Measurements from ENCODE around the gene CCDC90B. TPM values are rescaled to one million over a fixed set of nuclear protein-coding genes. Genes with fewer than 3 reads are reported as not detected.

The CCDC90B gene
- total and polyA plus RNA-seq, 2 donors (not counting 1 experiment from before 2014, with no cell fraction given): 66.2 to 109 TPM

GRCh38 chr11:83292709-83293456 is 6.7 kb upstream of the CCDC90B start:
- H3K79me2 ChIP-seq (ENCODE audit: control insufficient read depth, insufficient read depth, low read length): no peaks in the 10 kb centered on the region
- H4K20me1 ChIP-seq (ENCODE audit: control insufficient read depth, extremely low read depth, insufficient read depth, low read length): no peaks in the 10 kb centered on the region
- peaks cover 3% of the 10 kb centered on the region for H3K27me3 ChIP-seq (ENCODE audit: control insufficient read depth, insufficient read depth, low read length)
- peak overlapping the region; percentile 65 for H3K4me2 ChIP-seq (ENCODE audit: extremely low read depth, insufficient read depth, low read length)
- no peak overlapping the region for H3K9ac ChIP-seq (ENCODE audit: insufficient read depth, low read length)
- peak; percentile 66 to 76 for DNase-seq (ENCODE audit: low read depth in 2 of 2)
- H3K9me3 ChIP-seq (ENCODE audit: control insufficient read depth, insufficient read depth, low read depth, low read length): no peaks in the 10 kb centered on the region
- no peak overlapping the region for H3K27ac ChIP-seq (ENCODE audit: insufficient read depth, low read length)
- H3K4me3 ChIP-seq (replicated peaks in 1 of 4; ENCODE audit: control extremely low read depth in 1 of 4, insufficient read depth in 1 of 4, low read depth in 3 of 4, low read length in 4 of 4): peak overlapping the region in 1 of 4 experiments; percentile 32
- H3K36me3 ChIP-seq (ENCODE audit: control insufficient read depth, insufficient read depth, low read length): no peaks in the 10 kb centered on the region
- no peak for TF ChIP-seq EZH2 (IDR thresholded peaks at IDR 0.05; ENCODE audit: low read length, missing control alignments)
- peak; percentile 85 to 90 for TF ChIP-seq CTCF (conservative IDR thresholded peaks at IDR 0.05 in 1 of 2, IDR thresholded peaks at IDR 0.05 in 1 of 2; ENCODE audit: low read depth in 1 of 2, low read length in 2 of 2)
- H2AFZ ChIP-seq (ENCODE audit: low read length): peak overlapping the region; percentile 71
- H3K4me1 ChIP-seq (ENCODE audit: control insufficient read depth, extremely low read depth, insufficient read depth, low read length): no peaks in the 10 kb centered on the region

DNA sequence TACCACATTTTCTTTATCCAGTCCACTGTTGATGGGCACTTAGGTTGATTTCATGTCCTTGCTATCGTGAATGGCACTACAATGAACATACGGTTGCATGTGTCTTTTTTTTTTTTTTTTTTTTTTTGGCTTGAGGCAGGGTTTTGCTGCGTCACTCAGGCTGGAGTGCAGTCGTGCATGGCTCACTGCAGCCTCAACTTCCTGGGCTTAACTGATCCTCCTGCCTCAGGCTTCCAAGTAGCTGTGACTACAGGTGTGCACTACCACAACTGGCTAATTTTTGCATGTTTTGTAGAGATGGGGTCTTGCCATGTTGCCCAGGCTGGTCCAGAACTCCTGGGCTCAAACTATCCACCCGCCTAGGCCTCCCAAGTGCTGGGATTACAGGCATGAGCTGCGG is 1.5 kb upstream of the CCDC90B start:
- Histone ChIP-seq H3K79me2 (ENCODE audit: control insufficient read depth, insufficient read depth, low read length) (peaks cover 25% of the 10 kb centered on the region), H3K4me2 (ENCODE audit: extremely low read depth, insufficient read depth, low read length) (no peak overlapping the region), H3K9ac (ENCODE audit: insufficient read depth, low read length) (no peak overlapping the region), H2AFZ (ENCODE audit: low read length) (no peak overlapping the region), H3K9me3 (ENCODE audit: control insufficient read depth, insufficient read depth, low read depth, low read length) (no peaks in the 10 kb centered on the region), H3K36me3 (ENCODE audit: control insufficient read depth, insufficient read depth, low read length) (no peaks in the 10 kb centered on the region), H3K4me1 (ENCODE audit: control insufficient read depth, extremely low read depth, insufficient read depth, low read length) (peaks cover 2% of the 10 kb centered on the region), H4K20me1 (ENCODE audit: control insufficient read depth, extremely low read depth, insufficient read depth, low read length) (no peaks in the 10 kb centered on the region), H3K4me3 (replicated peaks in 1 of 4; ENCODE audit: control extremely low read depth in 1 of 4, insufficient read depth in 1 of 4, low read depth in 3 of 4, low read length in 4 of 4) (no peak overlapping the region), H3K27ac (ENCODE audit: insufficient read depth, low read length) (no peak overlapping the region), H3K27me3 (ENCODE audit: control insufficient read depth, insufficient read depth, low read length) (no peaks in the 10 kb centered on the region)
- TF ChIP-seq CTCF (conservative IDR thresholded peaks at IDR 0.05 in 1 of 2, IDR thresholded peaks at IDR 0.05 in 1 of 2; ENCODE audit: low read depth in 1 of 2, low read length in 2 of 2) (no peak), EZH2 (IDR thresholded peaks at IDR 0.05; ENCODE audit: low read length, missing control alignments) (no peak)
- no peak for DNase-seq (ENCODE audit: low read depth in 2 of 2)

DNA sequence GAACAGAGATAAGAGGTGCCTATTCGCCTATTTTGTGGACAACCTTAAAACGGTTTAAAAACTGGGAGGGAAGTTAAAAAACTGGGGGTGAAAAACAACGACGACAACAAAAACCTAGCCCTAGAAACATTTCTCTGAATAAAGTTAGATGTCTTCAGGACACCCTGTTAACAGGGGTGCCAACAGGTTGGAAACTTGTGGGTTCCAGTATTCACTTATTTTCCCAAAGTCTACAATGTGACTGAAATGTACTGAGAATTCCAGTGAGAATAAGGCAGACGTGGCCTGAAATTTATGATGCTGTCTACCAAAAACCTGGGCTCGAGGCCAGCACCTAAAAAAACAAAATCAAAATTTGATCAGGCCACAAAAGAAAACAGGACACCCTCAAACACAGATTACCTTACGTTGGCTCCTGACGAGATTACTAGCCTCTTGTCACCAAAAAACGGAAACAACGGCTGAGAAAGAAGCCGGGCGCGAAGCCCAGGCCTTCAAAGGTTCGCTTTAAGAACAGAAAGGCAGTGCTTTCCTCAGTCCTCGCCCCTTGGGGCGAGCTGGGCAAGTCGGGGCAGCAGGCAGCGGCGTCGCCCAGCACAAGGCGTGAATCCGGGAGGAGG is 906 bp downstream of the CCDC90B start:
- Histone ChIP-seq H4K20me1 (ENCODE audit: control insufficient read depth, extremely low read depth, insufficient read depth, low read length) (no peaks in the 10 kb centered on the region), H3K9ac (ENCODE audit: insufficient read depth, low read length) (peak overlapping the region; percentile 91), H3K4me2 (ENCODE audit: extremely low read depth, insufficient read depth, low read length) (peak overlapping the region; percentile 99), H3K27me3 (ENCODE audit: control insufficient read depth, insufficient read depth, low read length) (no peaks in the 10 kb centered on the region), H3K9me3 (ENCODE audit: control insufficient read depth, insufficient read depth, low read depth, low read length) (no peaks in the 10 kb centered on the region), H3K36me3 (ENCODE audit: control insufficient read depth, insufficient read depth, low read length) (no peaks in the 10 kb centered on the region), H3K79me2 (ENCODE audit: control insufficient read depth, insufficient read depth, low read length) (peaks cover 36% of the 10 kb centered on the region), H3K4me1 (ENCODE audit: control insufficient read depth, extremely low read depth, insufficient read depth, low read length) (peaks cover 4% of the 10 kb centered on the region), H2AFZ (ENCODE audit: low read length) (peak overlapping the region; percentile 67), H3K4me3 (replicated peaks in 1 of 4; ENCODE audit: control extremely low read depth in 1 of 4, insufficient read depth in 1 of 4, low read depth in 3 of 4, low read length in 4 of 4) (peak overlapping the region; percentile 87 to 99 (median 94)), H3K27ac (ENCODE audit: insufficient read depth, low read length) (peak overlapping the region; percentile 97)
- TF ChIP-seq EZH2 (IDR thresholded peaks at IDR 0.05; ENCODE audit: low read length, missing control alignments) (no peak), CTCF (conservative IDR thresholded peaks at IDR 0.05 in 1 of 2, IDR thresholded peaks at IDR 0.05 in 1 of 2; ENCODE audit: low read depth in 1 of 2, low read length in 2 of 2) (no peak)
- DNase-seq (ENCODE audit: low read depth in 2 of 2): no peak
